GM06990 (cell line): Measurements from ENCODE around the gene TPSD1.
"Not testable (repeated sequence)": the region's sequence is repeated elsewhere in the genome, so short reads cannot be mapped to it uniquely, and the experiment has no call there.

ENCODE experiments used
- DNase-seq: peaks from one replicate; pipeline ENCODE4 v3.0.0-alpha.2; 2011; ENCODE audit not compliant: insufficient read length; ENCODE audit errors: extremely low read depth
- H3K27me3 ChIP-seq: replicated peaks from 2 replicates; pipeline ENCODE4 v1.6.0; 2011; ENCODE audit warnings: low read length; ENCODE audit not compliant: control insufficient read depth, insufficient read depth
- H3K36me3 ChIP-seq: 2 replicates; pipeline ENCODE4 v1.5.1; 2011; ENCODE audit warnings: low read length; ENCODE audit not compliant: control insufficient read depth, insufficient read depth
- H3K4me3 ChIP-seq: replicated peaks from 2 replicates; pipeline ENCODE4 v1.5.1; 2011; ENCODE audit warnings: low read depth, mild to moderate bottlenecking, control low read depth, low read length
- TF ChIP-seq, protein P1 (sequence below): IDR thresholded peaks from 2 replicates; pipeline ENCODE4 v1.5.1; 2011; ENCODE audit warnings: low read length, control low read depth, mild to moderate bottlenecking, inconsistent platforms; ENCODE audit not compliant: insufficient read depth, poor library complexity, severe bottlenecking

The TPSD1 gene

GRCh38 chr16:1232049-1232748 is 23.7 kb upstream of the TPSD1 start:
- H3K4me3 ChIP-seq, H3K27me3 ChIP-seq, H3K36me3 ChIP-seq, DNase-seq: not testable (repeated sequence)

DNA sequence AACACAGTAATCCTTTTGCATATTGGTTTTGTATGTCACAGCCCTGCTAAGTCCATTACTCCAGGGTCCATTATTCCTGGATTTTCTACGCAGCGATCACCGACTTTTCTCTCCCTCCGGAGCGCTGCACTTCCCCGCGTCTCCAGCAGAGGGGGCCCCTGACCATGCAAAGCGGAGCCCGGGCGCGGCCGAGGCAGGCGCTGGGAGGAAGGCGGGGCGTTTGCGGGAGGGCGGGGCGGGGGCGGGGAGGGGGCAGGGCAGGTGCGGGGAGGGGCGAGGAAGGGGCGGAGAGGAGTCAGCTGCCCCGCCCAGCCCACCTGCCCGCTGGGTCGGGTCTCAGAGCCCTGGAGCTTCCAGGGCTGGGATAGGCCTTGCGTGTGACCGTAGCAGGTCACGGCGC is 19.2 kb upstream of the TPSD1 start:
- not testable (repeated sequence) for DNase-seq, H3K27me3 ChIP-seq, H3K4me3 ChIP-seq, H3K36me3 ChIP-seq

- no peaks in the 10 kb centered on the region for H3K36me3 ChIP-seq
- TF ChIP-seq, protein P1, sequence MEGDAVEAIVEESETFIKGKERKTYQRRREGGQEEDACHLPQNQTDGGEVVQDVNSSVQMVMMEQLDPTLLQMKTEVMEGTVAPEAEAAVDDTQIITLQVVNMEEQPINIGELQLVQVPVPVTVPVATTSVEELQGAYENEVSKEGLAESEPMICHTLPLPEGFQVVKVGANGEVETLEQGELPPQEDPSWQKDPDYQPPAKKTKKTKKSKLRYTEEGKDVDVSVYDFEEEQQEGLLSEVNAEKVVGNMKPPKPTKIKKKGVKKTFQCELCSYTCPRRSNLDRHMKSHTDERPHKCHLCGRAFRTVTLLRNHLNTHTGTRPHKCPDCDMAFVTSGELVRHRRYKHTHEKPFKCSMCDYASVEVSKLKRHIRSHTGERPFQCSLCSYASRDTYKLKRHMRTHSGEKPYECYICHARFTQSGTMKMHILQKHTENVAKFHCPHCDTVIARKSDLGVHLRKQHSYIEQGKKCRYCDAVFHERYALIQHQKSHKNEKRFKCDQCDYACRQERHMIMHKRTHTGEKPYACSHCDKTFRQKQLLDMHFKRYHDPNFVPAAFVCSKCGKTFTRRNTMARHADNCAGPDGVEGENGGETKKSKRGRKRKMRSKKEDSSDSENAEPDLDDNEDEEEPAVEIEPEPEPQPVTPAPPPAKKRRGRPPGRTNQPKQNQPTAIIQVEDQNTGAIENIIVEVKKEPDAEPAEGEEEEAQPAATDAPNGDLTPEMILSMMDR = no peak
- H3K4me3 ChIP-seq = no peak overlapping the region
- no peak for DNase-seq
- no peaks in the 10 kb centered on the region for H3K27me3 ChIP-seq
These were observed 17.9 kb upstream of the TPSD1 start for GRCh38 chr16:1237990-1238389.

- DNase-seq, H3K36me3 ChIP-seq, H3K4me3 ChIP-seq, H3K27me3 ChIP-seq: not testable (repeated sequence)
These were observed 17.0 kb upstream of the TPSD1 start for GRCh38 chr16:1238909-1239308.

DNA sequence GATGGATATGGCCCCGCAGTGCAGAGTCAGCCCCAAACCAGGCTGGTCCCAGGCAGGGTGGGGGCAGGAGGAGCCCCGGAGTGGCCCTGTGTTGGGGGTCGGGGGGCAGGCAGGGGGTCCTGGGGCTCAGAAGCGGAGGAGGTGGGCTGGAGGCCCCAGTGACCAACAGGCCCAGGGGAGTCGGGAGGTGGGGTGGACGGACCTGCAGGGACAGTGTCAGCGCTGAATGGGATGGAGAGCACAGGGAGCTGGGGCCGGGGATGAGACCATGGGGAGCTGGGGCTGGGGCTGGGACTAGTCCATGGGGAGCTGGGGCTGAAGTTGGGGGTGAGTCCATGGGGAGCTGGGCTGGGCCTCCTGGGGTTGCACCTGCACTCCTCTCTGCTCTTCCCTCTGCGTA is 16.3 kb upstream of the TPSD1 start:
- not testable (repeated sequence) for H3K4me3 ChIP-seq, H3K27me3 ChIP-seq, H3K36me3 ChIP-seq, DNase-seq

DNA sequence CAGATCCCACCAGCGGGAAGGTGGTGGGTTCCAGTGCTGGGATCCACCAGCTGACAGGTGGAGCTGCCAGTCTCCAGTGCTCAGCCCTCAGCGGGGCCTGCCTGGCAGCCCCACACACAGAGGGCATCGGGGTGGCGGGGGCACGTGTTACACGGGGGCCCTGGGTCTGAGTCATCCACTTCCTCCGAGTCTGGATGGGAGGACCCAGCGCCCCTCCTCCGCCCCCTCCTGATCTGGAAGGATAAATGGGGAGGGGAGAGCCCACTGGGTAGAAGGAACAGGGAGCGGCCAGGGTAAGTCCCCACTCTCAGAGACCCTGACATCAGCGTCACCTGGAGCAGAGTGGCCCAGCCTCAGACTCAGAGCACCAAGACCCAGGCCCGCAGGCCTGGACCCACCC is 15.4 kb upstream of the TPSD1 start, which contains the start of gene TPSAB1:
TSS of gene TPSAB1 (plus strand) at position 270 of the 400 bp plus-strand sequence. CDS start 234 bp downstream, outside the sequence.
- DNase-seq, H3K27me3 ChIP-seq, H3K36me3 ChIP-seq, H3K4me3 ChIP-seq: not testable (repeated sequence)

DNA sequence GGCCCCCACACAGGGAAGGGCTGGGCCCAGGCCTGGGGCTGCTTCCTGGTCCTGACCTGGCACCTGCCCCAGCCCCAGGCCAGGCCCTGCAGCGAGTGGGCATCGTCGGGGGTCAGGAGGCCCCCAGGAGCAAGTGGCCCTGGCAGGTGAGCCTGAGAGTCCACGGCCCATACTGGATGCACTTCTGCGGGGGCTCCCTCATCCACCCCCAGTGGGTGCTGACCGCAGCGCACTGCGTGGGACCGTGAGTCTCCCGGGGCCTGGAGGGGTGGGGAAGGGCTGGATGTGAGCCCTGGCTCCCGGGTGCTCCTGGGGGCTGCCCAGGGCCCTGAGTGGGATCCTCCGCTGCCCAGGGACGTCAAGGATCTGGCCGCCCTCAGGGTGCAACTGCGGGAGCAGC is 14.8 kb upstream of the TPSD1 start:
- not testable (repeated sequence) for H3K4me3 ChIP-seq, DNase-seq, H3K27me3 ChIP-seq, H3K36me3 ChIP-seq

DNA sequence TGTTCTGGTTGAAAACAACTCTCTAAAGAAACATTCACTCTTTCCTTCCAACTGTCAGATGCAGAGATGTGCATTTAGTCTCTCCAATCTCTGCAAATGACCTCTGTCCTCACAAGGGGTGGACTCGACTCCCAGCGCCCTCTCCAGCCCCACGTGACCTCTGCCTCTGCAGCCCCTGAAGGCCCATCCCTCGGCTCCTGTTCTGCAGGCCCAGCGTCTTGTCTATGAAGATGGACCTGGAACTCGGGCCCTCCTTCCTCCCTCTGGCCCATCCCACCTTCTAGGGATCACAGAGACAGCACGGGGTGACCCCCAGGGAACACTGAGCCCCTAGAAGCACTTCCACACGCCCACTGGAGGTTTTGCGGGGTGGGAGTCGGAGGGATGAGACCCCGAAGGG is 12.5 kb upstream of the TPSD1 start:
- not testable (repeated sequence) for H3K36me3 ChIP-seq, H3K27me3 ChIP-seq, H3K4me3 ChIP-seq, DNase-seq

GRCh38 chr16:1243907-1244850 is 11.7 kb upstream of the TPSD1 start:
- not testable (repeated sequence) for DNase-seq, H3K36me3 ChIP-seq, H3K4me3 ChIP-seq, H3K27me3 ChIP-seq
